ENCODE measurements around the gene EXOC6B.

Gene EXOC6B

DNA sequence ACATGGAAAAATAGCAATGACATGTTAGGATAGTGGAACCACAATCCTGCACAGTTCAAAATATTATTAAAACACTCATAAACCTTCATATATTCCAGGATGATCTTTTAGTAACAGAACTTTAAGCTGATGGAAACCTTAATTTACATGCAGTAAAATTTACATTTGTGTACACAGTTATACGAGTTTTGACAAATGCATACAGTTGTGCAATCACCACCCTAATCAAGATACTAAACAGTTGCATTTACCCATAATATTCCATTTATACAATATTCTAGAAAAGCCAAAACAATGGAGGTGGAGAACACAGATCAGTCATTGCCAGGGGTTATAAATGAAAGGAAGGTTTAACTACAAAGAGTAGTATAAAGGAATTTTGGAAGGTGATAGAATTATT is 117.6 kb downstream of the EXOC6B start:
- no peak overlapping the region for H3K4me2 ChIP-seq (ENCODE audit: insufficient read depth, low read length, poor library complexity, severe bottlenecking)
- no CpG with 5 or more reads among the region's 1 CpG for WGBS, 2 donors (ENCODE audit: extremely low coverage in 2 of 2, insufficient read length in 2 of 2, insufficient replicate concordance in 1 of 2)
- no peak overlapping the region for H3K27ac ChIP-seq (replicated peaks; ENCODE audit: low read length)
- H3K79me1 ChIP-seq (ENCODE audit: low read depth, low read length) = peaks cover 2% of the 10 kb centered on the region
- no peaks in the 10 kb centered on the region for H3K27me3 ChIP-seq (ENCODE audit: control insufficient read depth in 3 of 3, insufficient read depth in 3 of 3, low read depth in 1 of 3, low read length in 3 of 3)
- no peak overlapping the region for H2AFZ ChIP-seq (ENCODE audit: low read length)
- H3K4me1 ChIP-seq (ENCODE audit: control insufficient read depth in 2 of 2, insufficient read depth in 1 of 2, low read depth in 1 of 2, low read length in 2 of 2) = no peaks in the 10 kb centered on the region
- H3K18ac ChIP-seq (ENCODE audit: low read length) = no peak overlapping the region
- H3K4ac ChIP-seq (ENCODE audit: low read length) = no peak overlapping the region
- no peak overlapping the region for H2AK5ac ChIP-seq (ENCODE audit: low read depth, low read length)
- no peak overlapping the region for H2BK120ac ChIP-seq (ENCODE audit: low read depth, low read length)
- H2BK15ac ChIP-seq (ENCODE audit: low read length) = no peak overlapping the region
- no peak overlapping the region for H3K4me3 ChIP-seq (ENCODE audit: low read length in 2 of 2)
- no peak overlapping the region for H3K23ac ChIP-seq (ENCODE audit: low read depth, low read length, poor library complexity)
- H2BK12ac ChIP-seq (ENCODE audit: low read length) = no peak overlapping the region
- no peak overlapping the region for H4K8ac ChIP-seq (ENCODE audit: low read depth, low read length)
- no peak overlapping the region for H3K14ac ChIP-seq (ENCODE audit: low read length)
- no peak overlapping the region for H4K91ac ChIP-seq (ENCODE audit: low read depth, low read length, poor library complexity)
- H3K9ac ChIP-seq (ENCODE audit: low read depth, low read length, poor library complexity) = no peak overlapping the region
- H3K9me3 ChIP-seq (replicated peaks in 1 of 2; ENCODE audit: control insufficient read depth in 2 of 2, insufficient read depth in 1 of 2, low read depth in 1 of 2, low read length in 2 of 2) = no peaks in the 10 kb centered on the region
- no peak for DNase-seq (ENCODE audit: low spot score)
- peaks cover 3 to 4% of the 10 kb centered on the region in 2 donors for H3K36me3 ChIP-seq (replicated peaks in 1 of 2; ENCODE audit: control insufficient read depth in 2 of 2, insufficient read depth in 2 of 2, low read length in 2 of 2)
- H2BK5ac ChIP-seq (ENCODE audit: low read length) = no peak overlapping the region

GRCh38 chr2:72698300-72698699 is 127.5 kb downstream of the EXOC6B start:
- WGBS, 2 donors (ENCODE audit: extremely low coverage in 2 of 2, insufficient read length in 2 of 2, insufficient replicate concordance in 1 of 2) = no CpG with 5 or more reads among the region's 3 CpGs
- Histone ChIP-seq H3K23ac (ENCODE audit: low read depth, low read length, poor library complexity) (no peak overlapping the region), H3K27me3 (ENCODE audit: control insufficient read depth in 3 of 3, insufficient read depth in 3 of 3, low read depth in 1 of 3, low read length in 3 of 3) (no peaks in the 10 kb centered on the region), H2AK5ac (ENCODE audit: low read depth, low read length) (no peak overlapping the region), H2BK12ac (ENCODE audit: low read length) (no peak overlapping the region), H3K4ac (ENCODE audit: low read length) (no peak overlapping the region), H3K79me1 (ENCODE audit: low read depth, low read length) (no peaks in the 10 kb centered on the region), H2BK15ac (ENCODE audit: low read length) (no peak overlapping the region), H3K9ac (ENCODE audit: low read depth, low read length, poor library complexity) (no peak overlapping the region), H4K91ac (ENCODE audit: low read depth, low read length, poor library complexity) (no peak overlapping the region), H3K9me3 (replicated peaks in 1 of 2; ENCODE audit: control insufficient read depth in 2 of 2, insufficient read depth in 1 of 2, low read depth in 1 of 2, low read length in 2 of 2) (no peaks in the 10 kb centered on the region), H3K4me3 (ENCODE audit: low read length in 2 of 2) (no peak overlapping the region), H2BK5ac (ENCODE audit: low read length) (no peak overlapping the region), H3K4me2 (ENCODE audit: insufficient read depth, low read length, poor library complexity, severe bottlenecking) (no peak overlapping the region), H3K4me1 (ENCODE audit: control insufficient read depth in 2 of 2, insufficient read depth in 1 of 2, low read depth in 1 of 2, low read length in 2 of 2) (peaks cover 4% of the 10 kb centered on the region in 2 donors), H3K18ac (ENCODE audit: low read length) (no peak overlapping the region), H2AFZ (ENCODE audit: low read length) (no peak overlapping the region), H3K14ac (ENCODE audit: low read length) (no peak overlapping the region), H3K36me3 (replicated peaks in 1 of 2; ENCODE audit: control insufficient read depth in 2 of 2, insufficient read depth in 2 of 2, low read length in 2 of 2) (no peaks in the 10 kb centered on the region), H3K27ac (replicated peaks; ENCODE audit: low read length) (no peak overlapping the region), H2BK120ac (ENCODE audit: low read depth, low read length) (no peak overlapping the region), H4K8ac (ENCODE audit: low read depth, low read length) (no peak overlapping the region)
- no peak for DNase-seq (ENCODE audit: low spot score)

GRCh38 chr2:72696559-72696958 is 129.3 kb downstream of the EXOC6B start:
- Histone ChIP-seq H3K27me3 (ENCODE audit: control insufficient read depth in 3 of 3, insufficient read depth in 3 of 3, low read depth in 1 of 3, low read length in 3 of 3) (no peaks in the 10 kb centered on the region), H3K27ac (replicated peaks; ENCODE audit: low read length) (no peak overlapping the region), H4K8ac (ENCODE audit: low read depth, low read length) (no peak overlapping the region), H2BK120ac (ENCODE audit: low read depth, low read length) (no peak overlapping the region), H3K23ac (ENCODE audit: low read depth, low read length, poor library complexity) (no peak overlapping the region), H2BK5ac (ENCODE audit: low read length) (no peak overlapping the region), H3K4me3 (ENCODE audit: low read length in 2 of 2) (no peak overlapping the region), H2BK15ac (ENCODE audit: low read length) (no peak overlapping the region), H3K4me2 (ENCODE audit: insufficient read depth, low read length, poor library complexity, severe bottlenecking) (no peak overlapping the region), H3K4ac (ENCODE audit: low read length) (no peak overlapping the region), H3K36me3 (replicated peaks in 1 of 2; ENCODE audit: control insufficient read depth in 2 of 2, insufficient read depth in 2 of 2, low read length in 2 of 2) (no peaks in the 10 kb centered on the region), H2BK12ac (ENCODE audit: low read length) (no peak overlapping the region), H3K18ac (ENCODE audit: low read length) (no peak overlapping the region), H3K79me1 (ENCODE audit: low read depth, low read length) (no peaks in the 10 kb centered on the region), H3K4me1 (ENCODE audit: control insufficient read depth in 2 of 2, insufficient read depth in 1 of 2, low read depth in 1 of 2, low read length in 2 of 2) (peaks cover 4% of the 10 kb centered on the region in 2 donors), H3K9me3 (replicated peaks in 1 of 2; ENCODE audit: control insufficient read depth in 2 of 2, insufficient read depth in 1 of 2, low read depth in 1 of 2, low read length in 2 of 2) (no peaks in the 10 kb centered on the region), H3K14ac (ENCODE audit: low read length) (no peak overlapping the region), H4K91ac (ENCODE audit: low read depth, low read length, poor library complexity) (no peak overlapping the region), H2AK5ac (ENCODE audit: low read depth, low read length) (no peak overlapping the region), H2AFZ (ENCODE audit: low read length) (no peak overlapping the region), H3K9ac (ENCODE audit: low read depth, low read length, poor library complexity) (no peak overlapping the region)
- no CpG with 5 or more reads among the region's 2 CpGs for WGBS, 2 donors (ENCODE audit: extremely low coverage in 2 of 2, insufficient read length in 2 of 2, insufficient replicate concordance in 1 of 2)
- no peak for DNase-seq (ENCODE audit: low spot score)

DNA sequence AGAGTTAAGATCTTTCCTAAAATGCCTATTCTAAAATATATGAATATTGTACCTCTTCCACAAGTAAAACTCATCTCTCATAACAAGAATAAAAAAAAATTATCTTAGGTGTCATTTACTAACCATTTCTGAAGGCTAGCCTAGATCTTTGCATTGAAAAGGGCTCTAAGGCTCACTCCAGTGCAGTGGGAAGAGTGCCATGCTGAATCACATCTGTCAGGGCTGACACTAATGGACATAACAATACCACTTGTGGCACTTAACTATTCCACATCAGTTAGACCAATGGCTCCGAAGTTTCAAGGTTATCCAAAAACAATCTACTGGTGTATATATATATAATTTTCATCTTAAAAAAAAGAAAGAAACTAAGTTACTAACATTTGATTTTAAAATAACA is 130.2 kb downstream of the EXOC6B start:
- no CpG with 5 or more reads among the region's 1 CpG for WGBS, 2 donors (ENCODE audit: extremely low coverage in 2 of 2, insufficient read length in 2 of 2, insufficient replicate concordance in 1 of 2)

More for the DNA sequence above, 130.2 kb downstream of the EXOC6B start:
- no peak overlapping the region for H3K9ac ChIP-seq (ENCODE audit: low read depth, low read length, poor library complexity)
- H3K27me3 ChIP-seq (ENCODE audit: control insufficient read depth in 3 of 3, insufficient read depth in 3 of 3, low read depth in 1 of 3, low read length in 3 of 3) = no peaks in the 10 kb centered on the region
- no peak overlapping the region for H2AFZ ChIP-seq (ENCODE audit: low read length)
- no peak overlapping the region for H2BK15ac ChIP-seq (ENCODE audit: low read length)
- no peak overlapping the region for H3K27ac ChIP-seq (replicated peaks; ENCODE audit: low read length)
- H2AK5ac ChIP-seq (ENCODE audit: low read depth, low read length) = no peak overlapping the region
- H3K18ac ChIP-seq (ENCODE audit: low read length) = no peak overlapping the region
- no peaks in the 10 kb centered on the region for H3K9me3 ChIP-seq (replicated peaks in 1 of 2; ENCODE audit: control insufficient read depth in 2 of 2, insufficient read depth in 1 of 2, low read depth in 1 of 2, low read length in 2 of 2)
- no peak overlapping the region for H2BK12ac ChIP-seq (ENCODE audit: low read length)
- no peaks in the 10 kb centered on the region for H3K36me3 ChIP-seq (replicated peaks in 1 of 2; ENCODE audit: control insufficient read depth in 2 of 2, insufficient read depth in 2 of 2, low read length in 2 of 2)
- no peak overlapping the region for H3K4ac ChIP-seq (ENCODE audit: low read length)
- no peak overlapping the region for H4K91ac ChIP-seq (ENCODE audit: low read depth, low read length, poor library complexity)
- no peak overlapping the region for H2BK5ac ChIP-seq (ENCODE audit: low read length)
- H3K4me2 ChIP-seq (ENCODE audit: insufficient read depth, low read length, poor library complexity, severe bottlenecking) = no peak overlapping the region
- H3K23ac ChIP-seq (ENCODE audit: low read depth, low read length, poor library complexity) = no peak overlapping the region
- H3K79me1 ChIP-seq (ENCODE audit: low read depth, low read length) = no peaks in the 10 kb centered on the region
- H4K8ac ChIP-seq (ENCODE audit: low read depth, low read length) = no peak overlapping the region
- H2BK120ac ChIP-seq (ENCODE audit: low read depth, low read length) = no peak overlapping the region
- H3K14ac ChIP-seq (ENCODE audit: low read length) = no peak overlapping the region
- H3K4me1 ChIP-seq (ENCODE audit: control insufficient read depth in 2 of 2, insufficient read depth in 1 of 2, low read depth in 1 of 2, low read length in 2 of 2) = peaks cover 4% of the 10 kb centered on the region in 2 donors
- no peak for DNase-seq (ENCODE audit: low spot score)
- no peak overlapping the region for H3K4me3 ChIP-seq (ENCODE audit: low read length in 2 of 2)

All from neuronal stem cell (in vitro differentiated cells).